ENCODE measurements around the gene AGPAT2.

The AGPAT2 gene

DNA sequence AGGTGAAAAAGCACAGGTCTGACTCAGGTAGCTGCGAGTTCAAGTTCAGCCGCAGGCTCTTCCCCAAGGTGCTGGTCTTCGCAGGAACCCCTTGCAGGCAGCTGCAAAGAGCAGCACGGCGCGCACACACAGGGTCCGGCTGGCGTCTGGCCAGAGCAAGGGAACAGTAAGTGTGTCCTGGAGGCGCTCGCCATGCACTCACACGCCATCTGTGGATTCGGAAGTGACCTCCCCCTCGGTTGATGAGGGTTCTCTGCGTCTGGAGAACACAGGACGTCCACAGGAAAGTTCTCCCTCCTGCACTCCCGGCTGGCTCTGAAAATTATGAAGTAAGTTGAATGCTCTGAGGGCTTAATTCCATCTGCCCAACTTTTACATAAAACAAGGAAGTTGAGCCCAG, 38.5 kb downstream of the AGPAT2 start:
- Histone ChIP-seq H2AFZ (ENCODE audit: low read depth, low read length) (no peak overlapping the region), H3K4me1 (ENCODE audit: low read length) (peaks cover 10% of the 10 kb centered on the region), H3K9ac (ENCODE audit: low read length) (no peak overlapping the region), H3K36me3 (replicated peaks; ENCODE audit: low read depth, low read length) (no peaks in the 10 kb centered on the region), H3K9me3 (ENCODE audit: insufficient read depth, low read length) (no peaks in the 10 kb centered on the region), H3K27me3 (ENCODE audit: low read depth, low read length) (peaks cover 5% of the 10 kb centered on the region), H3K4me2 (ENCODE audit: low read length) (no peak overlapping the region), H3K79me2 (ENCODE audit: low read length) (no peaks in the 10 kb centered on the region), H3K27ac (ENCODE audit: low read length) (no peak overlapping the region), H3K4me3 (ENCODE audit: low read length) (no peak overlapping the region), H4K20me1 (ENCODE audit: insufficient read depth, low read length) (no peaks in the 10 kb centered on the region)
- no peak for TF ChIP-seq EZH2phosphoT487 (IDR thresholded peaks at IDR 0.05; ENCODE audit: low read depth)
- TF ChIP-seq, protein P1, sequence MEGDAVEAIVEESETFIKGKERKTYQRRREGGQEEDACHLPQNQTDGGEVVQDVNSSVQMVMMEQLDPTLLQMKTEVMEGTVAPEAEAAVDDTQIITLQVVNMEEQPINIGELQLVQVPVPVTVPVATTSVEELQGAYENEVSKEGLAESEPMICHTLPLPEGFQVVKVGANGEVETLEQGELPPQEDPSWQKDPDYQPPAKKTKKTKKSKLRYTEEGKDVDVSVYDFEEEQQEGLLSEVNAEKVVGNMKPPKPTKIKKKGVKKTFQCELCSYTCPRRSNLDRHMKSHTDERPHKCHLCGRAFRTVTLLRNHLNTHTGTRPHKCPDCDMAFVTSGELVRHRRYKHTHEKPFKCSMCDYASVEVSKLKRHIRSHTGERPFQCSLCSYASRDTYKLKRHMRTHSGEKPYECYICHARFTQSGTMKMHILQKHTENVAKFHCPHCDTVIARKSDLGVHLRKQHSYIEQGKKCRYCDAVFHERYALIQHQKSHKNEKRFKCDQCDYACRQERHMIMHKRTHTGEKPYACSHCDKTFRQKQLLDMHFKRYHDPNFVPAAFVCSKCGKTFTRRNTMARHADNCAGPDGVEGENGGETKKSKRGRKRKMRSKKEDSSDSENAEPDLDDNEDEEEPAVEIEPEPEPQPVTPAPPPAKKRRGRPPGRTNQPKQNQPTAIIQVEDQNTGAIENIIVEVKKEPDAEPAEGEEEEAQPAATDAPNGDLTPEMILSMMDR (IDR thresholded peaks at IDR 0.05; ENCODE audit: low read depth, low read length) = no peak

- peaks cover 17% of the 10 kb centered on the region for H3K27me3 ChIP-seq (ENCODE audit: low read depth, low read length)
- no peak overlapping the region for H3K4me2 ChIP-seq (ENCODE audit: low read length)
- no peak overlapping the region for H2AFZ ChIP-seq (ENCODE audit: low read depth, low read length)
Measured at GRCh38 chr9:136646827-136647711, 40.2 kb downstream of the AGPAT2 start.

GRCh38 chr9:136645903-136646754, 41.1 kb downstream of the AGPAT2 start:
- TF ChIP-seq, protein P1 (IDR thresholded peaks at IDR 0.05; ENCODE audit: low read depth, low read length) = no peak
- no peak for TF ChIP-seq EZH2phosphoT487 (IDR thresholded peaks at IDR 0.05; ENCODE audit: low read depth)
- Histone ChIP-seq H3K79me2 (ENCODE audit: low read length) (no peaks in the 10 kb centered on the region), H3K9ac (ENCODE audit: low read length) (no peak overlapping the region), H4K20me1 (ENCODE audit: insufficient read depth, low read length) (no peaks in the 10 kb centered on the region), H3K4me2 (ENCODE audit: low read length) (no peak overlapping the region), H3K27me3 (ENCODE audit: low read depth, low read length) (peaks cover 17% of the 10 kb centered on the region), H3K27ac (ENCODE audit: low read length) (no peak overlapping the region), H3K4me1 (ENCODE audit: low read length) (peaks cover 10% of the 10 kb centered on the region), H2AFZ (ENCODE audit: low read depth, low read length) (no peak overlapping the region), H3K9me3 (ENCODE audit: insufficient read depth, low read length) (no peaks in the 10 kb centered on the region), H3K4me3 (ENCODE audit: low read length) (no peak overlapping the region), H3K36me3 (replicated peaks; ENCODE audit: low read depth, low read length) (no peaks in the 10 kb centered on the region)

More at GRCh38 chr9:136646827-136647711, 40.2 kb downstream of the AGPAT2 start:
- Histone ChIP-seq H4K20me1 (ENCODE audit: insufficient read depth, low read length) (no peaks in the 10 kb centered on the region), H3K79me2 (ENCODE audit: low read length) (no peaks in the 10 kb centered on the region), H3K4me1 (ENCODE audit: low read length) (peaks cover 10% of the 10 kb centered on the region), H3K9me3 (ENCODE audit: insufficient read depth, low read length) (no peaks in the 10 kb centered on the region), H3K4me3 (ENCODE audit: low read length) (no peak overlapping the region), H3K9ac (ENCODE audit: low read length) (no peak overlapping the region), H3K27ac (ENCODE audit: low read length) (no peak overlapping the region), H3K36me3 (replicated peaks; ENCODE audit: low read depth, low read length) (no peaks in the 10 kb centered on the region)
- TF ChIP-seq, protein P1 (IDR thresholded peaks at IDR 0.05; ENCODE audit: low read depth, low read length) = no peak
- no peak for TF ChIP-seq EZH2phosphoT487 (IDR thresholded peaks at IDR 0.05; ENCODE audit: low read depth)

GRCh38 chr9:136645352-136645902, 41.8 kb downstream of the AGPAT2 start:
- Histone ChIP-seq H3K4me2 (ENCODE audit: low read length) (no peak overlapping the region), H3K27ac (ENCODE audit: low read length) (no peak overlapping the region), H4K20me1 (ENCODE audit: insufficient read depth, low read length) (no peaks in the 10 kb centered on the region), H3K27me3 (ENCODE audit: low read depth, low read length) (peaks cover 17% of the 10 kb centered on the region), H3K79me2 (ENCODE audit: low read length) (no peaks in the 10 kb centered on the region), H3K4me1 (ENCODE audit: low read length) (peaks cover 10% of the 10 kb centered on the region), H3K4me3 (ENCODE audit: low read length) (no peak overlapping the region), H3K9me3 (ENCODE audit: insufficient read depth, low read length) (no peaks in the 10 kb centered on the region), H2AFZ (ENCODE audit: low read depth, low read length) (no peak overlapping the region), H3K36me3 (replicated peaks; ENCODE audit: low read depth, low read length) (no peaks in the 10 kb centered on the region), H3K9ac (ENCODE audit: low read length) (no peak overlapping the region)
- TF ChIP-seq EZH2phosphoT487 (IDR thresholded peaks at IDR 0.05; ENCODE audit: low read depth) = no peak
- TF ChIP-seq, protein P1 (IDR thresholded peaks at IDR 0.05; ENCODE audit: low read depth, low read length) = no peak
